Islet precursor cell (in vitro differentiated cells): ENCODE measurements around the gene SPEM2.
A peak's percentile ranks its signal among the peaks of the same experiment; 100 is the strongest.
"Not testable (repeated sequence)": the region's sequence is repeated elsewhere in the genome, so short reads cannot be mapped to it uniquely, and the experiment has no call there.

Experiments used
- DNase-seq: peaks from one replicate; pipeline ENCODE4 v3.0.0-alpha.2; 2018

SPEM2 gene

GRCh38 chr17:7443499-7444485 is 18.4 kb downstream of the SPEM2 start:
- no peak for DNase-seq

GRCh38 chr17:7444682-7445618 is 19.5 kb downstream of the SPEM2 start, which contains the start of gene CHRNB1:
CHRNB1 (plus strand) TSS chr17:7445061; CDS start chr17:7445128, 67 bp downstream.
- peak; percentile 97 for DNase-seq

GRCh38 chr17:7445619-7445968 is 20.2 kb downstream of the SPEM2 start:
- peak; percentile 96 for DNase-seq

- no peak for DNase-seq
These were observed 23.0 kb downstream of the SPEM2 start for GRCh38 chr17:7448461-7448860.

GRCh38 chr17:7459961-7460545 is 34.6 kb downstream of the SPEM2 start:
- DNase-seq = no peak

GRCh38 chr17:7460850-7461660 is 35.6 kb downstream of the SPEM2 start:
- DNase-seq = no peak

- DNase-seq = no peak
These were observed 37.3 kb downstream of the SPEM2 start for GRCh38 chr17:7462474-7463371.

- DNase-seq = no peak
These were observed 38.0 kb downstream of the SPEM2 start for GRCh38 chr17:7463372-7463846.

GRCh38 chr17:7464081-7464480 is 38.7 kb downstream of the SPEM2 start:
- DNase-seq = no peak

- DNase-seq = no peak
These were observed 40.3 kb downstream of the SPEM2 start for GRCh38 chr17:7465597-7466275.

GRCh38 chr17:7466318-7466638 is 40.9 kb downstream of the SPEM2 start:
- DNase-seq = no peak

- DNase-seq = no peak
These were observed 41.4 kb downstream of the SPEM2 start for GRCh38 chr17:7466639-7467341.

- DNase-seq = no peak
These were observed 42.1 kb downstream of the SPEM2 start for GRCh38 chr17:7467498-7467897.

GRCh38 chr17:7468290-7468689 is 42.9 kb downstream of the SPEM2 start:
- no peak for DNase-seq

- no peak for DNase-seq
These were observed 43.5 kb downstream of the SPEM2 start for GRCh38 chr17:7468804-7469389.

GRCh38 chr17:7469843-7470242 is 44.4 kb downstream of the SPEM2 start:
- not testable (repeated sequence) for DNase-seq

- not testable (repeated sequence) for DNase-seq
These were observed 45.1 kb downstream of the SPEM2 start for GRCh38 chr17:7470457-7470973.

- no peak for DNase-seq
These were observed 46.3 kb downstream of the SPEM2 start for GRCh38 chr17:7471729-7472128.

- not testable (repeated sequence) for DNase-seq
These were observed 49.4 kb downstream of the SPEM2 start for GRCh38 chr17:7474767-7475166.
